DMS79 treated with DMSO at 0.1 percent for 48 hours (cell line): Measurements from ENCODE around the gene TMIE.
"Not testable (repeated sequence)": the region's sequence is repeated elsewhere in the genome, so short reads cannot be mapped to it uniquely, and the experiment has no call there.

Experiments used
- DNase-seq: peaks from one replicate; lab custom pipeline; 2025; lab: John Stamatoyannopoulos, UW

Gene TMIE

GRCh38 chr3:46685446-46685845, 15.7 kb upstream of the TMIE start:
- DNase-seq = no peak

GRCh38 chr3:46690798-46691197, 10.4 kb upstream of the TMIE start:
- no peak for DNase-seq

- no peak for DNase-seq
Measured at GRCh38 chr3:46692566-46692990, 8.6 kb upstream of the TMIE start.

GRCh38 chr3:46693038-46693891, 7.9 kb upstream of the TMIE start, which contains the start of gene ALS2CL:
TSS of gene ALS2CL (minus strand) at chr3:46693679. CDS start at chr3:46689440, 4,239 bp downstream.
- DNase-seq = no peak

- no peak for DNase-seq
Measured at GRCh38 chr3:46693892-46694226, 7.3 kb upstream of the TMIE start.

- DNase-seq = no peak
Measured at GRCh38 chr3:46694520-46694919, 6.7 kb upstream of the TMIE start.

GRCh38 chr3:46695177-46695961, 5.8 kb upstream of the TMIE start:
- no peak for DNase-seq

- DNase-seq = no peak
Measured at GRCh38 chr3:46695962-46696894, 5.0 kb upstream of the TMIE start.

- no peak for DNase-seq
Measured at GRCh38 chr3:46699676-46700523, 1.3 kb upstream of the TMIE start.

- peak; percentile 50 for DNase-seq
Measured at GRCh38 chr3:46700772-46701171, 420 bp upstream of the TMIE start.

GRCh38 chr3:46702246-46703012, 1.2 kb downstream of the TMIE start:
- DNase-seq = no peak

GRCh38 chr3:46703013-46703520, 1.9 kb downstream of the TMIE start:
- no peak for DNase-seq

GRCh38 chr3:46704346-46704745, 3.2 kb downstream of the TMIE start:
- DNase-seq = not testable (repeated sequence)

GRCh38 chr3:46705022-46705530, 3.9 kb downstream of the TMIE start:
- peak; percentile 9 for DNase-seq

GRCh38 chr3:46705751-46706552, 4.8 kb downstream of the TMIE start:
- no peak for DNase-seq

- no peak for DNase-seq
Measured at GRCh38 chr3:46706771-46707582, 5.8 kb downstream of the TMIE start.

GRCh38 chr3:46707601-46708011, 6.4 kb downstream of the TMIE start:
- no peak for DNase-seq
